ENCODE measurements around the gene CORO6. TPM values are rescaled to one million over a fixed set of nuclear protein-coding genes. Genes with fewer than 3 reads are reported as not detected.

The CORO6 gene
- total RNA-seq, 1 experiment from 2014 or later, result 2.3 TPM

- TF ChIP-seq CTCF (conservative IDR thresholded peaks at IDR 0.05), result no peak
- DNase-seq, result no peak
These were observed 17.7 kb upstream of the CORO6 start for GRCh38 chr17:29640413-29640812.

More at GRCh38 chr17:29640413-29640812, 17.7 kb upstream of the CORO6 start:
- H3K27ac ChIP-seq (ENCODE audit: insufficient read length, low read depth, low read length), result no peak overlapping the region
- Mint-ChIP-seq H3K4me1 (peaks cover 22 to 25% of the 10 kb centered on the region in 2 experiments), H3K4me3 (no peak overlapping the region), H3K36me3 (ENCODE audit: insufficient read depth in 1 of 3, low read depth in 3 of 3) (peaks cover 10 to 12% (median 11%) of the 10 kb centered on the region in 3 experiments; a peak in 6 of 7 replicates), H3K27ac (peak overlapping the region in 2 of 3 experiments; percentile 61 to 74; a peak in 3 of 7 replicates), H3K9me3 (no peaks in the 10 kb centered on the region), H3K27me3 (ENCODE audit: low read depth) (no peaks in the 10 kb centered on the region)
- H2AFZ ChIP-seq (ENCODE audit: low read length), result no peak overlapping the region
- 0 out of 2 replicates have a peak, but pooled peaks cover 2% of the 10 kb centered on the region for H3K4me1 ChIP-seq (ENCODE audit: insufficient read depth, low read length)
- H2BK5ac ChIP-seq (ENCODE audit: insufficient read length, low read length), result no peak overlapping the region
- no peak overlapping the region for H3K4me2 ChIP-seq (ENCODE audit: insufficient read depth, insufficient read length, low read length)
- H3K79me2 ChIP-seq (ENCODE audit: insufficient read depth, low read length), result no peaks in the 10 kb centered on the region
- H2BK20ac ChIP-seq (ENCODE audit: low read depth, low read length, poor library complexity, severe bottlenecking), result no peak overlapping the region
- H3K9ac ChIP-seq (ENCODE audit: extremely low read depth, insufficient read length, low read length), result no peak overlapping the region
- H4K5ac ChIP-seq (ENCODE audit: insufficient read length, low read depth, low read length), result no peak overlapping the region
- H3K4ac ChIP-seq (ENCODE audit: low read depth, low read length), result no peak overlapping the region
- H2BK12ac ChIP-seq (ENCODE audit: insufficient read length, low read depth, low read length), result no peak overlapping the region
- H4K8ac ChIP-seq (replicated peaks; ENCODE audit: insufficient read length, low read depth, low read length), result no peak overlapping the region
- no peaks in the 10 kb centered on the region for H3K9me3 ChIP-seq (ENCODE audit: control insufficient read depth, low read depth, low read length)
- no peak overlapping the region for H3K18ac ChIP-seq (ENCODE audit: insufficient read length, low read depth, low read length)
- no peak overlapping the region for H3K14ac ChIP-seq (ENCODE audit: insufficient read depth, low read length)
- H3T11ph ChIP-seq (ENCODE audit: low read length), result no peak overlapping the region
- no peak overlapping the region for H4K91ac ChIP-seq (ENCODE audit: insufficient read length, low read depth, low read length)
- H3K27me3 ChIP-seq (ENCODE audit: insufficient read depth, low read length), result no peaks in the 10 kb centered on the region
- H2BK120ac ChIP-seq (ENCODE audit: low read depth, low read length, poor library complexity, severe bottlenecking), result no peak overlapping the region
- no peak overlapping the region for H3K56ac ChIP-seq (ENCODE audit: insufficient read length, low read depth, low read length)
- no CpG with 5 or more reads among the region's 2 CpGs for WGBS (ENCODE audit: extremely low coverage, insufficient read length, low lambda C conversion rate)
- no peaks in the 10 kb centered on the region for H4K20me1 ChIP-seq (ENCODE audit: control insufficient read depth, insufficient read depth, insufficient read length)
- no peaks in the 10 kb centered on the region for H3K23me2 ChIP-seq (ENCODE audit: insufficient read length, low read depth, low read length, poor library complexity, severe bottlenecking)
- no peaks in the 10 kb centered on the region for H3K79me1 ChIP-seq (ENCODE audit: insufficient read depth, low read depth, low read length, poor library complexity, severe bottlenecking)
- no peak overlapping the region for H3K23ac ChIP-seq (ENCODE audit: insufficient read length, low read depth, low read length)
- H2AK5ac ChIP-seq (ENCODE audit: insufficient read length, low read length), result no peak overlapping the region
- no peak overlapping the region for H2BK15ac ChIP-seq (ENCODE audit: low read depth, low read length)
